PC-3 (cell line): Measurements from ENCODE around the gene ATF7. TPM values are rescaled to one million over a fixed set of nuclear protein-coding genes. Genes with fewer than 3 reads are reported as not detected.

Source experiments
- ATAC-seq: fragments of 200-7000 bp; cut with Tn5 transposase; 2 replicates; pipeline ENCODE4 v1.9.1; 2020; ENCODE audit warnings: mild to moderate bottlenecking, moderate library complexity
- BruUV-seq: library from RNA; stranded (reverse); fragments of 400-500 nt; replicated peaks from 2 replicates; lab custom pipeline; 2021; lab: Mats Ljungman, UMichigan
- CTCF ChIA-PET: fragments of 300-600 bp; sonication (Branson Sonifier 250); formaldehyde crosslinking; loops from one replicate; lab custom pipeline; 2022; ENCODE audit warnings: antibody characterized with exemption; lab: Charles Lee
- POLR2A ChIA-PET: fragments of 300-600 bp; sonication (Branson Sonifier 250); formaldehyde crosslinking; loops from one replicate; lab custom pipeline; 2022; ENCODE audit warnings: antibody characterized with exemption; ENCODE audit not compliant: unreplicated experiment; lab: Charles Lee
- DNase-seq: peaks from one replicate; pipeline ENCODE4 v3.0.0-alpha.2; 2015
- H2AFZ ChIP-seq: fragments of 300-600 bp; sonication (generic); 2 replicates; pipeline ENCODE4 v1.6.0; 2016; ENCODE audit warnings: antibody characterized with exemption, low read length
- H3F3A ChIP-seq: fragments of 300-600 bp; sonication (generic); one replicate; pipeline ENCODE4 v1.6.0; 2017; ENCODE audit warnings: antibody characterized with exemption, low read length, control low read depth, mild to moderate bottlenecking; ENCODE audit not compliant: unreplicated experiment
- H3K27ac ChIP-seq: fragments of 300-600 bp; sonication (generic); 2 replicates; pipeline ENCODE4 v1.5.1; 2016; ENCODE audit warnings: mild to moderate bottlenecking, low read length
- H3K27me3 ChIP-seq: fragments of 300-600 bp; sonication (generic); 2 replicates; pipeline ENCODE4 v1.6.1; 2016; ENCODE audit warnings: low read length, mixed read lengths
- H3K36me3 ChIP-seq: fragments of 300-600 bp; sonication (generic); 2 replicates; pipeline ENCODE4 v1.6.1; 2016; ENCODE audit warnings: low read depth, mixed run types, low read length, mixed read lengths
- H3K4me1 ChIP-seq: fragments of 300-600 bp; sonication (generic); 2 replicates; pipeline ENCODE4 v1.5.1; 2016; ENCODE audit warnings: low read length; ENCODE audit not compliant: insufficient read depth
- H3K4me2 ChIP-seq: fragments of 300-600 bp; sonication (generic); 2 replicates; pipeline ENCODE4 v1.6.0; 2016; ENCODE audit warnings: low read length
- H3K4me3 ChIP-seq: fragments of 300-600 bp; sonication (generic); 2 replicates; pipeline ENCODE4 v1.5.1; 2016; ENCODE audit warnings: mild to moderate bottlenecking, low read length, mixed read lengths
- H3K79me2 ChIP-seq: fragments of 300-600 bp; sonication (generic); 2 replicates; pipeline ENCODE4 v1.6.1; 2017; ENCODE audit warnings: low read length, mixed read lengths
- H3K9ac ChIP-seq: fragments of 300-600 bp; sonication (generic); 2 replicates; pipeline ENCODE4 v1.6.0; 2016; ENCODE audit warnings: mild to moderate bottlenecking, low read length
- H3K9me2 ChIP-seq: fragments of 300-600 bp; sonication (generic); replicated peaks from 2 replicates; pipeline ENCODE4 v1.6.1; 2016; ENCODE audit warnings: mixed run types, low read length, mixed read lengths
- H3K9me3 ChIP-seq: fragments of 300-600 bp; sonication (generic); 2 replicates; pipeline ENCODE4 v1.6.1; 2016; ENCODE audit warnings: low read length, mixed read lengths
- H4K20me1 ChIP-seq: fragments of 300-600 bp; sonication (generic); 2 replicates; pipeline ENCODE4 v1.6.1; 2016; ENCODE audit warnings: low read length, mixed read lengths
- EZH2 ChIP-seq: fragments of 300-600 bp; sonication (generic); IDR thresholded peaks from one replicate; pipeline ENCODE4 v1.6.1; 2017; ENCODE audit warnings: antibody characterized with exemption, mild to moderate bottlenecking, low read length; ENCODE audit not compliant: unreplicated experiment
- EZH2phosphoT487 ChIP-seq: fragments of 300-600 bp; sonication (generic); IDR thresholded peaks from 2 replicates; pipeline ENCODE4 v1.6.1; 2018; ENCODE audit warnings: mild to moderate bottlenecking, antibody characterized with exemption, low read length, borderline replicate concordance
- intact Hi-C: fragments of 100-400 bp; cut with micrococcal nuclease; formaldehyde crosslinking; loops from 2 replicates; pipeline ENCODE4 v1.9.0; 2023
- total RNA-seq: library from RNA; depleted of rRNA; stranded (reverse); fragments of >200 nt; gene quantifications from 2 replicates; pipeline ENCODE4 v1.2.3, GENCODE V29; 2014
- TF ChIP-seq, protein P1 (sequence below): fragments of 300-600 bp; sonication (generic); conservative IDR thresholded peaks from 2 replicates; pipeline ENCODE4 v1.5.1; 2017; ENCODE audit warnings: antibody characterized with exemption, low read depth, mild to moderate bottlenecking, low read length

ATF7 gene
- total RNA-seq, 1 experiment from 2014 or later: 7.9 TPM

- Histone ChIP-seq H3K4me1 (peaks cover 10% of the 10 kb centered on the region), H3K9me2 (no peaks in the 10 kb centered on the region), H3K9ac (no peak overlapping the region), H3K79me2 (no peaks in the 10 kb centered on the region), H3K9me3 (no peaks in the 10 kb centered on the region), H3K36me3 (peaks cover 21% of the 10 kb centered on the region), H3K4me2 (no peak overlapping the region), H3F3A (no peaks in the 10 kb centered on the region), H3K4me3 (no peak overlapping the region), H4K20me1 (no peaks in the 10 kb centered on the region), H2AFZ (no peak overlapping the region), H3K27me3 (no peaks in the 10 kb centered on the region), H3K27ac (no peak overlapping the region)
- intact Hi-C loops: no loop called here
- no peak for DNase-seq
- no TSS peak for BruUV-seq
- ChIA-PET POLR2A (no interaction called here), CTCF (no interaction called here)
- TF ChIP-seq, protein P1, sequence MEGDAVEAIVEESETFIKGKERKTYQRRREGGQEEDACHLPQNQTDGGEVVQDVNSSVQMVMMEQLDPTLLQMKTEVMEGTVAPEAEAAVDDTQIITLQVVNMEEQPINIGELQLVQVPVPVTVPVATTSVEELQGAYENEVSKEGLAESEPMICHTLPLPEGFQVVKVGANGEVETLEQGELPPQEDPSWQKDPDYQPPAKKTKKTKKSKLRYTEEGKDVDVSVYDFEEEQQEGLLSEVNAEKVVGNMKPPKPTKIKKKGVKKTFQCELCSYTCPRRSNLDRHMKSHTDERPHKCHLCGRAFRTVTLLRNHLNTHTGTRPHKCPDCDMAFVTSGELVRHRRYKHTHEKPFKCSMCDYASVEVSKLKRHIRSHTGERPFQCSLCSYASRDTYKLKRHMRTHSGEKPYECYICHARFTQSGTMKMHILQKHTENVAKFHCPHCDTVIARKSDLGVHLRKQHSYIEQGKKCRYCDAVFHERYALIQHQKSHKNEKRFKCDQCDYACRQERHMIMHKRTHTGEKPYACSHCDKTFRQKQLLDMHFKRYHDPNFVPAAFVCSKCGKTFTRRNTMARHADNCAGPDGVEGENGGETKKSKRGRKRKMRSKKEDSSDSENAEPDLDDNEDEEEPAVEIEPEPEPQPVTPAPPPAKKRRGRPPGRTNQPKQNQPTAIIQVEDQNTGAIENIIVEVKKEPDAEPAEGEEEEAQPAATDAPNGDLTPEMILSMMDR: no peak
- TF ChIP-seq EZH2phosphoT487 (no peak), EZH2 (no peak)
- no peak; the same call in 1 of the 2 replicates for ATAC-seq
Observed at GRCh38 chr12:53510181-53510812, 115.9 kb downstream of the ATF7 start.

DNA sequence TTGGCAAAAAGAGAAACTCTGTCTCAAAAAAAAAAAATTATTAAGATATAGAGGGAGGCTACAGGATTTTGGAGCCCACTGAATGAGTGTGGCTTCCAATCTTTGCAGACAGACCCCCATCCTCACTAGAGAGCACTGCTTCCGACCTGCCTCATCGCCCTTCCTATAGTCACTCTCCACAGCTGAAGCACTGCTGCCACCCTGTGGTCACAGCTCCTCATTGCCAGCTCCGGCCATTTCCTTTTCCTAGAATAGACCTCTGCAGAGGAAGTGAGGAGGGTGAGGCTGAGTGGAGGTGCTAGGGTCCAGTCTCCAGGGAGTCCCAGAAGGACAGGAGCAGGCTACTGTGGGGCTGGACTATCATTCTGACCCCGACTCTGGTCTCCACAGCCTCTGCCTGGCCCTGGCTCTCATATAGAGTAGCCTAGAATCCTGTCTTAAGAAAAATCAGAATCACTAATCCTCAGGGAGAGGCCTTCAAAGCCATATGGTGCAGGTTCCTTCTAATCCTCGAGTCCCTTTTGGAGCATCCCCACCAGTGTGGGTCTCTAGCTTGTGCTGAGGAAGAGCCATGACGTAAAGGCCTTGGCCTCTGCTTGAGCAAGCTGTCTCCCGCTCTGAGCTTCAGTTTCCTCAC, 117.5 kb downstream of the ATF7 start:
- Histone ChIP-seq H3K4me2 (no peak overlapping the region), H3K27ac (no peak overlapping the region), H3F3A (no peaks in the 10 kb centered on the region), H4K20me1 (no peaks in the 10 kb centered on the region), H3K9me3 (no peaks in the 10 kb centered on the region), H2AFZ (no peak overlapping the region), H3K36me3 (peaks cover 16% of the 10 kb centered on the region; the same call in 1 of the 2 replicates), H3K79me2 (peaks cover 4% of the 10 kb centered on the region; the same call in 1 of the 2 replicates), H3K9me2 (no peaks in the 10 kb centered on the region), H3K4me1 (peaks cover 17% of the 10 kb centered on the region), H3K27me3 (no peaks in the 10 kb centered on the region), H3K9ac (no peak overlapping the region), H3K4me3 (no peak overlapping the region)
- ChIA-PET CTCF (interaction anchor here (0.6 to 1.6 kb wide), 8 partner anchors 10 to 156 kb away, joined by 3 to 6 read pairs (median 4); partner anchors contain the start of gene MAP3K12), POLR2A (no interaction called here)
- TF ChIP-seq EZH2phosphoT487: no peak
- TF ChIP-seq EZH2: no peak
- TF ChIP-seq, protein P1: peak; percentile 93
- peak; percentile 79 for ATAC-seq
- BruUV-seq: no TSS peak
- peak; percentile 94 for DNase-seq
- intact Hi-C loops: loop anchor here (2.0 kb wide), 1 partner anchor 184 kb away; no protein-coding TSS in a partner anchor

DNA sequence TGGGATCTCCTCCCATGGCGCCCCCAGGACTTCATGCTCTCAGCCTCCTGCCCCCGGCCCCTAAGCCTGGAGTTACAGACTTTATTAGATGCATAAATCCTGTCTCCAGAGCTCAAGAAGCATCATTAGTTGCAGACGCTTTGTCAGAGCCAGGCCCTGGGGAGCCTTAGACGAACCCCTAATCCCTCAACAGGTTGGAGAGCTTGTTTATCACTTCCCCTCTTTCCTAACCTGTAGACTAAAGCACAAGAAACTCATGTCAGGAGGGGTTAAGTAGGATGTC, 118.6 kb downstream of the ATF7 start:
- Histone ChIP-seq H3K4me1 (peaks cover 17% of the 10 kb centered on the region), H3K27me3 (no peaks in the 10 kb centered on the region), H3K79me2 (peaks cover 15% of the 10 kb centered on the region), H3K9me2 (no peaks in the 10 kb centered on the region), H3K9ac (no peak overlapping the region), H3K4me2 (no peak overlapping the region), H3F3A (no peaks in the 10 kb centered on the region), H3K27ac (no peak overlapping the region), H2AFZ (no peak overlapping the region), H4K20me1 (no peaks in the 10 kb centered on the region), H3K4me3 (no peak overlapping the region), H3K36me3 (peaks cover 21% of the 10 kb centered on the region; the same call in 1 of the 2 replicates), H3K9me3 (no peaks in the 10 kb centered on the region)
- CTCF ChIA-PET: no interaction called here
- no peak for TF ChIP-seq EZH2
- TF ChIP-seq, protein P1: no peak
- TF ChIP-seq EZH2phosphoT487: no peak
- intact Hi-C loops: no loop called here
- DNase-seq (no peak), ATAC-seq (no peak)
- BruUV-seq: no TSS peak
- POLR2A ChIA-PET: no interaction called here
